Measurements from ENCODE around the gene PMVK.

- TF ChIP-seq POLR2A (IDR thresholded peaks at IDR 0.05; ENCODE audit: low read depth, low read length) = no peak
- no peak for TF ChIP-seq TAF1 (IDR thresholded peaks at IDR 0.05; ENCODE audit: borderline replicate concordance, low read depth, low read length)
- TF ChIP-seq POLR2AphosphoS5 (IDR thresholded peaks at IDR 0.05; ENCODE audit: low read depth, low read length) = no peak
Measured at GRCh38 chr1:154948079-154948478, 11.6 kb upstream of the PMVK start.
